Stimulated activated CD8-positive, alpha-beta memory T cell treated with anti-CD3 and anti-CD28 coated beads, Interleukin-7, amount 100 ng/mL, for 1 hour (primary cell): ENCODE measurements around the gene FHIP1A.

Source experiments
- DNase-seq, 2 donors: peaks; one replicate each; pipeline ENCODE4 v3.0.0-alpha.2; 2020; ENCODE audit warnings: low read depth in 2 of 2

The FHIP1A gene

DNA sequence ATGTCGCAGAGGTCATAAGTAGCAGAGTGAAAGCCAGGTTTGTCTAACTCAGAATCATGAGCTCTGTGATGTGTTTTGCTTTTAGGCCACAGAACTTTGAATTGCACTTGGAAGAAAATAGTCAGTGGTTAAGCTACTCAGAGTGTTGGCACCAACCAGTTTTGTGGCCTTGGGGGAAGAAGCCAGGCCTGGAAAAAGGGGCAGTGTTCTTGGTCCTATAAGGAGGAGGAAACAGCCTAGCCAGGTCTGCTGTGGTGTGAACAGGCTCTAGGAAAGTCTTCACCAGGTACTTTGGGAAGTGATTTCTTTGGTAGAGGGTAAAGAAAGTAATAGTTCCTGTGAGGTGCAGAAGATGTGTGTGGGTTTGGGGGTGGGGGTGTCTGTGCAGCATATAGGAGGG is 49.2 kb downstream of the FHIP1A start:
- DNase-seq: no peak
